Renal cortical epithelial cell (primary cell): Measurements from ENCODE around the gene AP2A1. TPM values are rescaled to one million over a fixed set of nuclear protein-coding genes. Genes with fewer than 3 reads are reported as not detected.

Experiments
- DNase-seq: peaks from one replicate; pipeline ENCODE4 v3.0.0-alpha.2; 2011; ENCODE audit warnings: low read depth
- total RNA-seq: library from RNA; depleted of rRNA; stranded (reverse); fragments of >200 nt; gene quantifications from 2 replicates; pipeline ENCODE4 v1.2.3, GENCODE V29; 2014

The AP2A1 gene
- total RNA-seq, 1 donor from 2014 or later: 98.0 TPM

DNA sequence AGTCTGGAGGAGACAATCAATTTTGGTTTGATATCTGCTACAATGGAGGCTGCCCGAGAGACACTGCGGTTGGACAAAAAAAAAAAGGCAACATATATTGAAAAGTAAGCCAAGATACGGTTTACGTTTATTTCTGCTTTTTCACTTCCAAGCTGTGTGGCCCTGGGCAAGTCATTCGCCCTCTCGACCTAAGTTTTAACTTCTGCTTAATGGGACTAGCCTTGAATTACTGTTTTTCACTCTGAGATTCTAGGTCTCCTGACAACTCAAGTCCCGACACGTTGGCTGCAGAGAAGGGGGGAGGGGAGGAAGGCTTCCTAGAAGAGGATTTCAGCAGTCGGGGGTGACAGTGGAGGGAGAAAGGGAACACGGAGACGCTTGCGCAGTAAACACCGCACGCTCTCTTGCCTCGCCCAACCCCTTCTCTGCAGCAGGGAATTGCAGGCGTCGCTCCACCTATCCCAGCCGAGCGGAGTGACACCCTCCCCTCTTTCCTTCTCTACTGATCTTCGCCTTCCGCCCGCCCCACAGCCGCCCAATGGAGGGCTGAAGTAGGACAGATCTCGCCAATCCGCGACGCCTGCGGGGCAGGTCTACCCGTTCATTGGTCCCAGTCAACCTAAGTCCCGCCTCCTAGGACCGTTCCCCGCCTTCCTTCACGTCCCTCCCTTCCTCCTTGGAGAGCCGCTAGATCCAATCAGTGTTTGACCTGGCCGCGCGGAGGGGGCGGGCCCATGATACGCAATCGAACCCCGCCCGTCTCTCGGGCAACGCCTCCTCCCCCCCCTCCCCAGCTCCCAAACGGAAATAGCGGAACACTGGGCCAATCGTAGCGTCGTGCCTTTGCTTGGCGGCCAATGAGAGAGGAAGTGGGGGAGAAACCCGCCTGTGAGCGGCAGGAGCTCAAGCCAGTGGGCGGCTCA lies 533 bp upstream of the AP2A1 start:
- DNase-seq: peak; percentile 99

DNA sequence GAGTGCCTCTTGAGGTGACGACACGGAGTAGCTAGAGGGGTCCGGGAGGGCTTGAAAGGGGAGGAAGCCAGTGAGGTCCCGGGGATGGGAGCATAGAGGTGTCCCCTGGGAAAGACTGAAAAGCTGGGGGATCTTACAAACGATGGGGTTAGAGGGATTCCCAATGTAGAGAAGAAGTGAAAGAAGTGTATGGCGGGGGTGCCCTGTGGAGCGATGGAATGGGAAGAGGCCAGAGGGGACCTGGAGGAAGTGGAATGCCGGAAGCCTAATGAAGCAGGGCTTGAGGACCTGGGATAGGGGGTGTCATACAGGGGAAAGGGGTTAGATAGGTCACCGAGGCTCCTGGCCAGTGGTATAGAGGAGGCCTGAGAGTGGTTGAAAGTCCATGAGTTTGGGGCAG lies 580 bp downstream of the AP2A1 start:
- no peak for DNase-seq

DNA sequence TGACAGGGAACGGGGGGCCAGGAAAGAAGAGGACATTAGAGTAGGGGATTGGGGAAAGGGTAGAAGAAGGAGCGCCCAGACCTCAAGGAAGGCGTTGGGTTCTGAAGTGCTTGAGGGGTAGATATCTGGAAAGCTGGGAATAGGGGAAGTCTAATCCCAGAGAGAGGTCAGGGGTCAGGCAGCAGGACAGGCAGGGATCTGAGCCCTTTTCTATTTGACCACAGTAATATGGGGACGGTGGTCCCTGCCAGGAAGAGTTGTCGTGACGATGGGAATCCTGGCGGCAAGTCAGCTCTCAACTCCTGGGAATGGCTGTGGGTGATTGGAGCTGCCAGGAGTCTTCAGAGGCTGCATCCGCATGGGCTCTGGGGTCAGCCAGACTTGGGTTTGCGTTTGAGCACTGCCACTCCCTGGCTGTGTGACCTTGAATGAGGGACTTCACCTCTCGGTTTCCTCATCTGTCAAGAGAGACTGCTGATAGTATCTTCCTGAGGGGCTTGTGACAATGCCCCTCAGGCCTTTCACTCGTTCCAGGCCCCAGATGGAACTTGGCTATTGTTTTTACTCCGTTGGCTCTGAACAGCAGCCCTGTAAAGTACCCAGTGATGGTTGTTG lies 1.3 kb downstream of the AP2A1 start:
- no peak for DNase-seq

DNA sequence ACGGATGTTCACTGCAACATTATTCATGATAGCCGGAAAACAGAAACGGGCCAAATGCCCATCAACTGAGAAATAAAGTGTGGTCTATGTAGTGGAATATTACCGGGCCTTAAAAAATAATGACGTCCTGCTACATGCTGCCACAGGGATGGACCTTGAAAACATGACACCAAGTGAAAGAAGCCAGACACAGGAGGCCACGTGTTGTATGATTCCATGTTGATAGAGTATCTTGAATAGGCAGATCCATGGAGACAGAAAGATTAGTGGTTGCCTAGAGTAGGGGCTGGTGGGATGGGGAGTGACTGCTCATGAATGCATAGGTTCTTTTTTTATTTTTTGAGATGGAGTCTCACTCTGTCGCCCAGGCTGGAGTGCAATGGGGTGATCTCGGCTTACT lies 3.7 kb downstream of the AP2A1 start:
- DNase-seq: no peak

DNA sequence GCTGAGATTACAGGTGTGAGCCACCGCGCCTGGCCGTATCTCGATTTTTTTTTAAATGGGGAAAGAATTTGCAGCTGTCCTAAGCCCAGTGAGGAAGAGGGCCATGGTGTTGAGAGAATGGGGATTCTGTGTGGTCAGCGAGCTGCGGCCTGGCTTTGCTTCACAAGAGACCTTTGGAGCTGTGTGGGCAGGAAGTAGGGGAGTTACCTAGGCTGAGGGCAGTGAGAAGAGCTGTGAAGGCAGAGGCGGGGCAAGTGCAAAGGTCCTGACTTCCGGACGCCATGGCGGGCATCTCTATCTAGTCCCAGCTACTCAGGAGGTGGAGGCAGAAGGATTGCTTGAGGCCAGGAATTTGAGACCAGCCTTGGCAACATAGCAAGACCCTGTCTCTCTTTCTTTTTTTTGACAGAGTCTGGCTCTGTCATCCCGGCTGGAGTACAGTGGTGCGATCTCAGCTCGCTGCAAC lies 4.9 kb downstream of the AP2A1 start:
- DNase-seq: peak; percentile 60

DNA sequence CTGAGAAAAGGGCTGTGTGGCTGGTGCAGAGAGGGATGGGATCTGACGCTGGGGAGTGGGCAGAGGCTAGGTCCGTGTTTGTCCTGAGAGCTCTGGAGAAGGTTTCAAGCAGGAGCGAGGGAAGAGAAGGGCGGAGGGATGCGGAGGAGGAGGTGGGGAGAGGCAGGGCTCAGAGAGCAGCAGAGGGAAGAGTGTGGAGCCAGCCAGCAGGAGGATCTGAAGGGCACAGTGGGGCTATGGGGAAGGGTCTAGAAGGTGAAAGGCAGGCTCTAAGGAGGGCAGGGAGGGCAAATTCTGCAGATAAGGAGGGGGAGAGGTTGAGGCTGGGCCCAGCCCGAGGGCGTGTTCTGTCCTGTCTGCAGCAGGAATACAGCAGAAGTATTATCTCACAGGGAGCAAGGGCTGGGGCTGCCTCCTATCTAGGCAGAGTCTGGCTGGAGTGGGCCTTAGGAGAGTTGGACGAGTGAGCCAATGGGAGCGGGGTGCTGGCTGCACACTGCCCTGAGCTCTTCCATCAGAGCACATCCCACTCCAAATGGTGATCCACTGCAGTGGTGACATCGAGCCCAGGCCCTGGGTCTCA lies 6.1 kb downstream of the AP2A1 start:
- no peak for DNase-seq

DNA sequence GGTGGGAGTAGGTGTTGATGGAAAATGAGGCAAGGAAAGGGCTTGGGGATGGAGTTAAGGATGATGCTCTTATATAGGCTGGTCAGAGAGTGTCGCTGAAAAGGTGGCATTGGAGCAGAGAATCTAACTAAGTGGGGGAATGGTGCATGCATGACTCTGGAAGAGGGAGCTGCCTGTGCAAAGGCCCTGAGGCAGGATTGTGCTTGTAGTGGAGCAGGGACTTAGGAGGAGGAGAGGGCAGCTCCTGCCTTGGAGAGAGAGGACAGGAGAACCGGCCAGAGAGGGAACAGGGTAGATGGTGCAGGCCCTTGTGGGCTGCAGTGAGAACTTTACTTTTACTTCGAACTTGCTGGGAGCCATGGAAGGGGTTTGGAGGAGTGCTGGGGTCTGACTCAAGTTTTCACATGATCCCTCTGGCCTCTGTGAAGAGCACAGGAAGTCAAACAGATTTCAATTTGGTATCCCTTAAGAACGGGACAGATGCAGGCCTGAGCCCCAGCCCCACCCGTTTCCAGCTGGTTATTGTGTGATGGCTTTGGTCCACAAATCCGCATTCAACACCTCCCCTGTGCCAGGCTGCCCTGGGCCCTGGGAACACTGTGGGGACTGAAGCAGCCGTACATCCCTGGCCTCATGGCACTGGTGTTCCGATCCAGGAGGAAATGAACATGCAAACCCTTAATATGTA lies 7.0 kb downstream of the AP2A1 start:
- DNase-seq: no peak

DNA sequence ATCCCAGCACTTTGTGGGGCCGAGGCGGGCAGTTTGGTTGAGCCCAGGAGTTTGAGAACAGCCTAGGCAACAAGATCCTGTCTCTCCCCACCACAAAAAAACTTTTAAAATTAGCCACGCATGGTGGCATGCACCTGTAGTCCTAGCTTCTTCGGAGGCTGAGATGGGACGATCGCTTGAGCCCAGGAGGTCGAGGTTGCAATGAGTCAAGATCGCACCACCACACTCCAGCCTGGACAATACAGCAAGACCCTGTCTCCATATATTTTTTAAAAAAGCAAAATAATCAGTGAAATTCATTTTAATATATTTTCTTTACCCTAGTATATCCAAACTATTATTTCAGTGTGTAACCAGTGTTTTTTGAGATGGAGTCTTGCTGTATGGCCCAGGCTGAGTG lies 8.2 kb downstream of the AP2A1 start:
- DNase-seq: no peak

DNA sequence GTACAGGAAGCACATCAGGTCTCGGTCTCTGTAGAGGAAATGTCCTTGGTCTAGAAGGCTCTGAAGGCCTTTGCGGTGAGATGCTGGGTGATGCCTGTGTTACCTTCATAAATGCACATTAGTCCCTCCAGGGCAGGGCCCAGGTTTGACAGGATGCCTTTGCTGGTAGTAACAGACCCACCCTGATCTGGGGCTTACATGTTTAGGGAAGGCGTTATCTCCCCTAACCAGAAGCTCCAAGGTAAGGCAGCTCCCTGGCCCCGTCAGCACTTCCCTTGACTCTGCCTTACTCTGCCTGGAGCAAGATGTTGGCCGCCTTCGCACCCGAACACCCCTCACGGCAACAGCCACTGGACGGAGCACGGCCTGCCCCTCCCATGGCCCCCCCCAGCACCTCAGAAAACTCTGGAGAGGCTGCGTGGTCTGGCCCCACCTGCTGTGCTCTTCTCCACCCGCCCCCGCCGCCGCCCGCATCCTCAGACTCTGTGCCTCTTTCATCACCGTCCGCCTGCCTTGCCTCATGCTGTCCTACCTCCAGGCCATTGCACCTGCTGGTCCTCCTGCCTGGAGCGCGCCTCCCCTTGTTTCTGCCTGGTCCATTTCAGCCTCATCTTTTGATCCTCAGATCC lies 9.1 kb downstream of the AP2A1 start:
- no peak for DNase-seq

DNA sequence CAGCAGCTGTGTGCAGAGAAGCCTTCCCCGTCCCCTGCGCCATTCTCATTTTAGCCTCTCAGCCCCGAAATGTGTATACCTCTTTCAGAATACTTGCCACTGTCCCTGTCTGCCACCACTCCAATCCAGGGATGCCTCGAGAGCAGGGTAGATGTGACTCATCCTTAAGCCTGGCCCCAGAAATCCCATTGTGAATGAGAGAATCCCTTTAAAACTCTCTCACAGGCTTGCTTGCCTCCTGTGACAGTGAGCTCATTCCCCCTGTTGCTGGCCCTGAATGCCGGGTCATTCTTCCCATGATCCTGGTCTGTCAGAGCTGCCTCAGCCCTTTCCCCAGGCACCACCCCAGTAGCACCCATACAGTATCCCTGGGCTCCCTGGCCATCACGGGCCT lies 9.6 kb downstream of the AP2A1 start:
- DNase-seq: no peak

DNA sequence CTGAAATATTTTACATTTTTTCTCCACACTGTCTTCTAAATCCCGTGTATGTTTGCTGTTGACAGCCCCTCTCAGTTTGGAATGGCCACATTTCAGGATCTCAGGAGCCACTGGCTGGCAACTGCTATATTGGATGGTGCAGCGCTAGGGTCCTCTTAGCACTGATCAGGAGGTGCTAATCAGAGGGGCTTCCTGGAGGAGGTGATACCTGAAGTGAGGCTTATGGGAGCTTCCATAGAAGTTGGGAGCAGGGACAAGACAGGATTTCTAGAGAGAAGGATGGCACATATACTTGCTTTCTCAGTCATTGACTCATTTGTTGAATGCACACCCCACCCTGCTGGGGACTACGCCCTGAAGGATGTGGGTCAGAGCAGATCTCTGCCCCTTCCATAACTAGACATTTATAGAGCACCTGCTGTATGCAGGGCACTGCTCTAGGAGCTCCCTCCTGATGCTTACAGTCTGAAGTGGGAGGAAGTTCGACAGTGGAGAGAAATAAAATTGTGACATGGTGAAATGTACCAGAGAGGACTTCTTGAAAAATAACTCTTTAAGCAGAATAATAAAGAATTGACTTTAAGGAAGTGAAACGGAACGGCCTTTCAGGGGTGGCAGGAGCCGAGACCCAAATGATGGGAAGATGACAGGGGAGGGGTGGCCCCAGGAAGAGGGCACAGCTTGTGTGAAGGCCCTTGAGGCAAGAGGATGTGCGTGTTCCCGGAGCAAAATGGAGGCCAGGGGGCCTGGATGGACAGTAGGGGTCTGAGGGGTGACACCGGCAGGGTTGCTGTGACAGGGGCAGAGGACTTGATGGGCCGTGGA lies 13.1 kb downstream of the AP2A1 start:
- no peak for DNase-seq

DNA sequence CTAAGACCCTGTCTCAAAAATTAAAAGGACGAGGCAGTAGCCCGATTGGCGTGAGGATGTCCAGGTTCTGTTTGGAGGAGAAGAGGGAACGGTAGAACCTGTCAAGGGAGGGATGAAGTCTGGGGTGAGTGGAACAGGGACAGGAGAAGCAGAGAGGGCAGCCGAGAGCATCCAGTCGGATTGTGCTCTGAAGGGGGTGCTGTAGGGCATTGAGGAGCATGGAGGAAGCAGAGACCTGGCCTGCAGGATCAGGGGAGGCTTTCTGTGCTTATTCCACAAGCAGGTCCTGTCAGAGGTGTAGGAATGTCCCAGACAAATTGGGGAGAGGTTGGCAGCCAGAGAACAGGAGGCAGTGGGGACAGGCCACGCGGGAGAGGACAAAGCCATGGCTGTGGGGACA lies 14.1 kb downstream of the AP2A1 start:
- no peak for DNase-seq

DNA sequence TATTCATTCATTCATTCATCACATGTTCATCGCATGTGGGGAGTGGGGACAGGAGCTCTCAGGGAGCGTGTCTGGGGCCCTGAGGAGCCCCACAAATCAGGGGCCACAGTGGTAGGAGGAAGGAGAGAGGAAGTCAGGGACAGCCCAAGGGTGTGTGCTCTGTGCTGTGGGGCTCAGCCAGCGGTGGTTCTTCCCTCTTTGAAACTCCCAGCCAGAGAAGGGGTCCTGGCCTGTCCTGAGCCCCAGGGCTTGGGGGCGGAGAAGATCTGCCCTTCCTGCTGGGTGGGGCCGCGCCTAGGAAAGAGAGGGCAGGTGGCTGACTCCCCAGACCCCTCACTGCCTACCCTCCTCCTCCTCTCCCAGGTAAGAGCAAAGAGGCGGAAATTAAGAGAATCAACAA lies 14.6 kb downstream of the AP2A1 start:
- DNase-seq: no peak

DNA sequence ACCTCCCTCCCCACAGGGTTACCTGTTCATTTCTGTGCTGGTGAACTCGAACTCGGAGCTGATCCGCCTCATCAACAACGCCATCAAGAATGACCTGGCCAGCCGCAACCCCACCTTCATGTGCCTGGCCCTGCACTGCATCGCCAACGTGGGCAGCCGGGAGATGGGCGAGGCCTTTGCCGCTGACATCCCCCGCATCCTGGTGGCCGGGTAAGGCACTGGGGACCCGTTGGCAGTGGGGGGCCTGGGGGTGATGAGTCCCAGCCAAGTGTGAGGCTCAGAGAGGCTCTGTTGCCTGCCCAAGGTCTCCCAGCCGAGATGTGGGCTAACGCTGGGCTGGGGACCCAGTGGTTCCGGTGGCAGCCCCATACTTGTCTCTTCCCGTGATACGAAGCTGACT lies 15.7 kb downstream of the AP2A1 start:
- DNase-seq: no peak

DNA sequence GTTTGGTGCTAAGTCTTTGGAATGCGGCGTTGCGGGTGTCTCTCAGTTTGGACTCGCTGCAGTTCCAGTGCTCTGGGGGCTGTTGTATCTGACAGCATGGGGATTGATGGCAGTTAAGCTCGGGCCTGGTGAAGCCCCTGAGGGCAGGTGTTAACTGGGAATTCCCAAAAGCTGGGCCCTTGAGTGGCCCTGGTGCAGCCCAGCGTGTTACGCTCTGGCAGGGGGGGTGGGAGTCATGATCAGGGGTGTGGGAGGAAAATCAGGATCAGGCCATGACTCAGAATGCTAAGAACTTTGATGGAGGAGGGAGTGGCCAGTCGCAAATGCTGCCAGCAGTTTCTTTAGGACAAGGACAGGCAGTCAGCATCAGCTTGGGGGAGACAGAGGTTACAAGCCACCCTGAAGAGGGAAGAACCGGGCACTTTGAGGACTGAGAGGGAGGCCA lies 19.6 kb downstream of the AP2A1 start:
- DNase-seq: peak; percentile 72

DNA sequence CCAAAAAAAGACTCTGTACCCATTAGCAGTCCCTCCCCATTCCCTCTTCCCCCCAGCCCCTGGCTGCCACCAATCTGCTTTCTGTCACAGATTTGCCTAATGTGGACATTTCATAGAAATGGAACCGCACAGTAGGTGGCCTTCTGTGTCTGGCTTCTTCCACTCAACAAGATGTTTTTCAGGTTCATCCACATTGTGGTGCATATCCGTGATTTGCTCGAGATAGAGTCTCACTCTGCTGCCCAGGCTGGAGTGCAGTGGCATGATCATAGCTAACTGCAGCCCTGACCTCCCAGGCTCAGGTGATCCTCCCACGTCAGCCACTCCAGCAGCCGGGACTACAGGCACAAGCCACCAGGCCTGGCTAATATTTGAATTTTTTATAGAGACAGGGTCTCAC lies 20.9 kb downstream of the AP2A1 start:
- DNase-seq: no peak

DNA sequence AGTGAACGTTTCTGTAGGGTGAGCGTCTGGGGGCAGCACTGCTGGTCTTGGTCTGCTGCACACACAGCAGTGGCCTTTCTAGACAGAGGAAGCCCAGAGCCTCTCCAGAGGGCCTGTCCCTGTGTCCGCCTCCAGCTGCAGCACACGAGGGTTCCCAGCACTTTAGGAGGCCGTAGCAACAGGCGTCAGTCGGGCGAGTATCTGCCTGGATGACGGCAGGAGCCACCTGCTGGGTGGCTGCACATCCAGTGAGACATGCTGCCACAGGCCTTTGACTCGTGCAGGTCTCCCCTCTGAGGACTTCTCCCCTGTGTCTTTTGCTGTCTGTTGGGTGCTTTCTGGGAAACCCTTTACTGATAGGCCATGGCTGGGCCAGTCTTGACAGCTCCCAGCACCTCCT lies 22.1 kb downstream of the AP2A1 start:
- DNase-seq: no peak

DNA sequence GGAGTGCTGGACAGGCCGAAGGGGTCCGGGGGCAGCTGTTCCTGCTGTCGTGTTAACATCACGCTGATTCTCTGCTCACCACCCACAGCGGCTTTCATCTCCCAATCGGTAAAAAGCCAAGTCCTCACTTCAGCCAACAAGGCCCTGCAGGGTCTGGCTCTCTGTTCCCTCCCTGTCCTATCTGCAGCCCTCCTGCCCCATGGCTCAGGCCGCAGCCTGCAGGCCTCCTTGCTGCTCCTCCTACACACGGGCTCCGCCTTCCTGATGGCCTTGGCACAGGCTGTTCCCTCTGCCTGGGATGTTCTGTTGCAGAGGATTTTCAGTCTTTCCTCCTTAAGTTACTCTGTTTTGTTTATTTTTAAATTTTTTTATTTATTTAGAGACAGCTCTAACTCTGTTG lies 24.1 kb downstream of the AP2A1 start:
- no peak for DNase-seq

DNA sequence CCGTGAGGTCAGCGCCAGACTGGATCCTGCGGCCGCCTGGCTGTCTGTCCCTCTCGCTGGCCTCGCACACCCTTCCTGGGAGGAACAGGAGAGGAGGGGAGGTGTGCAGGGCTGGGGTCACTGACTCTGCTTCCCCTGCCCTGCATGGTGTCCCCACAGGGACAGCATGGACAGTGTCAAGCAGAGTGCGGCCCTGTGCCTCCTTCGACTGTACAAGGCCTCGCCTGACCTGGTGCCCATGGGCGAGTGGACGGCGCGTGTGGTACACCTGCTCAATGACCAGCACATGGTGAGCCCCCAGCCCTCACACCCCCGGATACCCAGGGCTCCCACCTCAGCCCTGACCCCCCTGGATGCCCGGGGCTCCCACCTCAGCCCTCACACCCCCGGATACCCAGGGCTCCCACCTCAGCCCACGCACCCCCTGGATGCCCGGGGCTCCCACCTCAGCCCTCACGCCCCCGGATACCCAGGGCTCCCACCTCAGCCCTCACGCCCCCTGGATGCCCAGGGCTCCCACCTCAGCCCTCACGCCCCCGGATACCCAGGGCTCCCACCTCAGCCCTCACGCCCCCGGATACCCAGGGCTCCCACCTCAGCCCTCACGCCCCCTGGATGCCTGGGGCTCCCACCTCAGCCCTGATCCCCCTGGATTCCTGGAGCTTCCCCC lies 25.1 kb downstream of the AP2A1 start:
- no peak for DNase-seq

DNA sequence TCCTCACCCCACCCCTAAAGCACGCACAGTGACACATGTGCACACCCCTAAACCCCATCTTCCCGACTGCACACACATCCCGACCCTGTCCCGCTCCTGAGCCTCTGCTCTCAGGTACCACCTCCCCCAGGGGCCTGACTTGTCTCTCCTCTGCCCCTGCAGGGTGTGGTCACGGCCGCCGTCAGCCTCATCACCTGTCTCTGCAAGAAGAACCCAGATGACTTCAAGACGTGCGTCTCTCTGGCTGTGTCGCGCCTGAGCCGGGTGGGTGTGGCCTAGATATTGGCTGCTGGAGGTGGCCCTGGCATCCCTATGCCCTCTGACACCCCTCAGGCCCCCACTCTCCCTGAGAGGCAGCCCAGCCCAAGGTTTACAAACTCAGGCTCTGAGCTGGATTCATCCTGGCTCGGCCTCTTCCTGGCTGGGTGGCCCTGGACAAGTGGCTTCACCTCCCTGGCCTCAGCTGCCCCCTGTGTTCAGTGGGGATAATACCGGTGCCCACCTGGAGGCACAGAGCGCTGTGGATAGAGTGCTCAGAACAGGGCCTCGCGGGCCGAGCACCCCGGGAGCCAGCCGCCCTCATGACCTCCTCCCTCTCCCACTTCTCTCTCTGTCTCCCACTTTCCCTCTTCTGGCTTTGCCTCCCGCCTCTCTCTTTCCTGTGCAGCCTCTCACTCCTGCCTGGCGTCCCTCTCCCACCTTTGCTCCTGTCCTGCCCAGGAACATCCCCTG lies 26.2 kb downstream of the AP2A1 start:
- DNase-seq: no peak
